SK-N-SH treated with all-trans-retinoic acid at 6 μM for 48 hours (cell line): ENCODE results near the gene LMAN1L.

Experiments used
- ATAC-seq: fragments of 200-7000 bp; cut with Tn5 transposase; 3 replicates; pipeline ENCODE4 v1.9.1; 2020; ENCODE audit warnings: mild to moderate bottlenecking, moderate library complexity
- ARNTL ChIP-seq: fragments of 450-650 bp; formaldehyde crosslinking; IDR thresholded peaks from 2 replicates; pipeline ENCODE4 v1.5.0; 2020; ENCODE audit warnings: low read depth, mild to moderate bottlenecking, moderate library complexity, borderline replicate concordance
- BACH2 ChIP-seq: fragments of 250-450 bp; sonication (Bioruptor Pico); IDR thresholded peaks from 2 replicates; pipeline ENCODE4 v1.9.0; 2021; ENCODE audit warnings: mild to moderate bottlenecking, borderline replicate concordance
- CREB5 ChIP-seq: fragments of 250-450 bp; sonication (Bioruptor Pico); IDR thresholded peaks from 2 replicates; pipeline ENCODE4 v1.5.1; 2020; ENCODE audit warnings: low read depth, mild to moderate bottlenecking, moderate library complexity
- CSDC2 ChIP-seq: fragments of 250-450 bp; sonication (Bioruptor Pico); IDR thresholded peaks from 2 replicates; pipeline ENCODE4 v1.5.0; 2020; ENCODE audit warnings: mild to moderate bottlenecking, moderate library complexity
- ESRRG ChIP-seq: fragments of 250-450 bp; sonication (Bioruptor Pico); IDR thresholded peaks from 2 replicates; pipeline ENCODE4 v1.6.1; 2021; ENCODE audit warnings: mild to moderate bottlenecking
- GLIS3 ChIP-seq: fragments of 250-450 bp; sonication (Bioruptor Pico); IDR thresholded peaks from 2 replicates; pipeline ENCODE4 v1.5.0; 2020; ENCODE audit warnings: mild to moderate bottlenecking, moderate library complexity
- OSR1 ChIP-seq: fragments of 250-450 bp; sonication (Bioruptor Pico); IDR thresholded peaks from 2 replicates; pipeline ENCODE4 v1.8.0; 2022; ENCODE audit warnings: moderate library complexity, mild to moderate bottlenecking, inconsistent platforms
- PATZ1 ChIP-seq: fragments of 250-450 bp; sonication (Bioruptor Pico); IDR thresholded peaks from 2 replicates; pipeline ENCODE4 v1.8.0; 2020; ENCODE audit warnings: mild to moderate bottlenecking, moderate library complexity, borderline replicate concordance
- POU6F1 ChIP-seq: fragments of 250-450 bp; sonication (Bioruptor Pico); IDR thresholded peaks from 2 replicates; pipeline ENCODE4 v1.8.0; 2021; ENCODE audit warnings: low read depth, mild to moderate bottlenecking, moderate library complexity, borderline replicate concordance
- PPARA ChIP-seq: fragments of 250-450 bp; sonication (Bioruptor Pico); IDR thresholded peaks from 2 replicates; pipeline ENCODE4 v1.5.0; 2020; ENCODE audit warnings: mild to moderate bottlenecking, borderline replicate concordance
- RARB ChIP-seq: fragments of 250-450 bp; sonication (Bioruptor Pico); IDR thresholded peaks from 2 replicates; pipeline ENCODE4 v1.8.0; 2021; ENCODE audit warnings: mild to moderate bottlenecking, moderate library complexity
- SNAI2 ChIP-seq: fragments of 250-450 bp; sonication (Bioruptor Pico); IDR thresholded peaks from 2 replicates; pipeline ENCODE4 v1.5.0; 2020; ENCODE audit warnings: mild to moderate bottlenecking, moderate library complexity
- TCF4 ChIP-seq: fragments of 250-450 bp; sonication (Bioruptor Pico); IDR thresholded peaks from 2 replicates; pipeline ENCODE4 v1.8.0; 2021; ENCODE audit warnings: mild to moderate bottlenecking, moderate library complexity, borderline replicate concordance
- TOX ChIP-seq: fragments of 250-450 bp; sonication (Bioruptor Pico); IDR thresholded peaks from 2 replicates; pipeline ENCODE4 v1.8.0; 2021; ENCODE audit warnings: mild to moderate bottlenecking, moderate library complexity, borderline replicate concordance
- TSHZ2 ChIP-seq: fragments of 250-450 bp; sonication (Bioruptor Pico); IDR thresholded peaks from 2 replicates; pipeline ENCODE4 v1.5.0; 2020; ENCODE audit warnings: mild to moderate bottlenecking, moderate library complexity
- ZFP3 ChIP-seq: fragments of 250-450 bp; sonication (Bioruptor Pico); IDR thresholded peaks from 2 replicates; pipeline ENCODE4 v1.5.0; 2020; ENCODE audit warnings: mild to moderate bottlenecking, moderate library complexity
- ZFP30 ChIP-seq: fragments of 450-650 bp; formaldehyde crosslinking; IDR thresholded peaks from 2 replicates; pipeline ENCODE4 v1.5.0; 2022; ENCODE audit warnings: mild to moderate bottlenecking, moderate library complexity
- ZNF70 ChIP-seq: fragments of 450-650 bp; formaldehyde crosslinking; IDR thresholded peaks from 2 replicates; pipeline ENCODE4 v1.5.0; 2020; ENCODE audit warnings: mild to moderate bottlenecking, moderate library complexity
- ZNF8 ChIP-seq: fragments of 450-650 bp; formaldehyde crosslinking; IDR thresholded peaks from 2 replicates; pipeline ENCODE4 v1.5.0; 2020; ENCODE audit warnings: mild to moderate bottlenecking, moderate library complexity

Gene LMAN1L

GRCh38 chr15:74838746-74839525 is 26.3 kb downstream of the LMAN1L start (continued):
- TF ChIP-seq PATZ1, result no peak
- TF ChIP-seq ZFP3, result no peak
- TF ChIP-seq CSDC2 (CRISPR knock-in tag), result no peak
- TF ChIP-seq, all 23 proteins: peak for 0

GRCh38 chr15:74839526-74840395 is 27.1 kb downstream of the LMAN1L start:
- no peak for TF ChIP-seq BACH2 (CRISPR knock-in tag)
- TF ChIP-seq CSDC2 (CRISPR knock-in tag), result no peak
- TF ChIP-seq ZNF70 (CRISPR knock-in tag), result no peak
- TF ChIP-seq TCF4, result no peak
- no peak for TF ChIP-seq PATZ1
- TF ChIP-seq ZFP30 (CRISPR knock-in tag), result no peak
- TF ChIP-seq ZFP3, result no peak
- TF ChIP-seq SNAI2 (CRISPR knock-in tag), result no peak
- no peak for TF ChIP-seq ARNTL (CRISPR knock-in tag)
- no peak for TF ChIP-seq OSR1 (CRISPR knock-in tag)
- TF ChIP-seq ZNF8 (CRISPR knock-in tag), result no peak
- no peak for TF ChIP-seq GLIS3 (CRISPR knock-in tag)
- TF ChIP-seq PPARA, result no peak
- TF ChIP-seq ESRRG, result no peak
- TF ChIP-seq TOX, result no peak
- TF ChIP-seq TSHZ2 (CRISPR knock-in tag), result no peak
- TF ChIP-seq POU6F1 (CRISPR knock-in tag), result no peak
- ATAC-seq, result no peak

GRCh38 chr15:74840851-74841775 is 28.5 kb downstream of the LMAN1L start:
- no peak for ATAC-seq

More at GRCh38 chr15:74840851-74841775, 28.5 kb downstream of the LMAN1L start:
- no peak for TF ChIP-seq TSHZ2 (CRISPR knock-in tag)
- no peak for TF ChIP-seq ZFP30 (CRISPR knock-in tag)
- TF ChIP-seq POU6F1 (CRISPR knock-in tag), result no peak
- TF ChIP-seq CSDC2 (CRISPR knock-in tag), result no peak
- TF ChIP-seq CREB5 (CRISPR knock-in tag), result no peak
- no peak for TF ChIP-seq BACH2 (CRISPR knock-in tag)
- TF ChIP-seq RARB, result no peak
- no peak for TF ChIP-seq SNAI2 (CRISPR knock-in tag)
